GM23338 (cell line): ENCODE results near the gene ABR. TPM values are rescaled to one million over a fixed set of nuclear protein-coding genes. Genes with fewer than 3 reads are reported as not detected.

Experiments
- ATAC-seq: fragments of 200-7000 bp; cut with Tn5 transposase; 3 replicates; pipeline ENCODE4 v1.9.1; 2020
- DNase-seq: peaks from one replicate; pipeline ENCODE4 v3.0.0-alpha.2; 2015; ENCODE audit warnings: low spot score
- H2AFZ ChIP-seq: fragments of 200-600 bp; sonication (generic); 2 replicates; pipeline ENCODE4 v1.8.0; 2016; ENCODE audit warnings: antibody characterized with exemption, mild to moderate bottlenecking, moderate library complexity
- H3F3A ChIP-seq: fragments of 200-600 bp; sonication (generic); replicated peaks from 2 replicates; pipeline ENCODE4 v1.8.0; 2017; ENCODE audit warnings: antibody characterized with exemption, mixed run types, low read depth
- H3K27ac ChIP-seq: fragments of 200-600 bp; sonication (generic); 2 replicates; pipeline ENCODE4 v1.6.1; 2016; ENCODE audit warnings: low read depth
- H3K27me3 ChIP-seq: fragments of 200-600 bp; sonication (generic); 2 replicates; pipeline ENCODE4 v1.8.0; 2016; ENCODE audit warnings: mild to moderate bottlenecking, mixed run types, moderate library complexity; ENCODE audit not compliant: insufficient read depth
- H3K36me3 ChIP-seq: fragments of 200-600 bp; sonication (generic); 2 replicates; pipeline ENCODE4 v1.8.0; 2016; ENCODE audit warnings: mild to moderate bottlenecking; ENCODE audit not compliant: insufficient read depth
- H3K4me1 ChIP-seq: fragments of 200-600 bp; sonication (generic); 2 replicates; pipeline ENCODE4 v1.8.0; 2016; ENCODE audit warnings: mild to moderate bottlenecking, moderate library complexity; ENCODE audit not compliant: insufficient read depth
- H3K4me2 ChIP-seq: fragments of 200-600 bp; sonication (generic); 2 replicates; pipeline ENCODE4 v1.7.1; 2017; ENCODE audit warnings: mixed run types
- H3K4me3 ChIP-seq: fragments of 200-600 bp; sonication (generic); 2 replicates; pipeline ENCODE4 v1.6.1; 2016; ENCODE audit warnings: mixed run types
- H3K79me2 ChIP-seq: fragments of 200-600 bp; sonication (generic); replicated peaks from 2 replicates; pipeline ENCODE4 v1.8.0; 2017; ENCODE audit warnings: mild to moderate bottlenecking; ENCODE audit not compliant: insufficient read depth
- H3K9me2 ChIP-seq: fragments of 200-600 bp; sonication (generic); 2 replicates; pipeline ENCODE4 v1.8.0; 2017; ENCODE audit not compliant: insufficient read depth
- H4K20me1 ChIP-seq: fragments of 200-600 bp; sonication (generic); replicated peaks from 2 replicates; pipeline ENCODE4 v1.8.0; 2017; ENCODE audit warnings: mild to moderate bottlenecking; ENCODE audit not compliant: insufficient read depth
- H3K27ac Mint-ChIP-seq: 2 replicates; pipeline ENCODE4 v1.8.0; 2020; ENCODE audit warnings: inconsistent platforms, mild to moderate bottlenecking, moderate library complexity, mixed read lengths
- H3K27me3 Mint-ChIP-seq: 3 replicates; pipeline ENCODE4 v1.8.0; 2022; ENCODE audit warnings: low read depth, mild to moderate bottlenecking, moderate library complexity, mixed read lengths, inconsistent platforms; ENCODE audit not compliant: insufficient read depth, poor library complexity
- H3K36me3 Mint-ChIP-seq: 3 replicates; pipeline ENCODE4 v1.8.0; 2021; ENCODE audit warnings: low read depth, mild to moderate bottlenecking, inconsistent platforms, moderate library complexity, mixed read lengths
- H3K4me1 Mint-ChIP-seq: 3 replicates; pipeline ENCODE4 v1.8.0; 2020; ENCODE audit warnings: mild to moderate bottlenecking, inconsistent platforms, mixed read lengths
- H3K4me3 Mint-ChIP-seq: 3 replicates; pipeline ENCODE4 v1.8.0; 2021; ENCODE audit warnings: moderate library complexity, mild to moderate bottlenecking, inconsistent platforms, mixed read lengths
- H3K9me3 Mint-ChIP-seq: 3 replicates; pipeline ENCODE4 v1.8.0; 2020; ENCODE audit warnings: moderate library complexity, mild to moderate bottlenecking, inconsistent platforms, mixed read lengths
- CREB1 ChIP-seq: fragments of 250-450 bp; sonication (Bioruptor Pico); IDR thresholded peaks from 2 replicates; pipeline ENCODE4 v1.5.0; 2020; ENCODE audit warnings: low read depth, mild to moderate bottlenecking, moderate library complexity
- CTCF ChIP-seq, 2 experiments: fragments of 200-600 bp in 1 of 2; sonication (generic) in 1 of 2; conservative IDR thresholded peaks; 2 replicates each; pipeline versions ENCODE4 v1.5.1 to v1.6.1; 2016 to 2017; ENCODE audit warnings: antibody characterized with exemption in 2 of 2, low read depth in 2 of 2, mild to moderate bottlenecking in 2 of 2, moderate library complexity in 1 of 2
- ETS1 ChIP-seq: IDR thresholded peaks from 2 replicates; pipeline ENCODE4 v1.6.1; 2016; ENCODE audit warnings: antibody characterized with exemption
- EZH2 ChIP-seq: fragments of 200-600 bp; sonication (generic); IDR thresholded peaks from one replicate; pipeline ENCODE4 v1.8.0; 2017; ENCODE audit warnings: antibody characterized with exemption, mild to moderate bottlenecking, low read depth; ENCODE audit not compliant: unreplicated experiment
- EZH2phosphoT487 ChIP-seq: fragments of 200-600 bp; sonication (generic); IDR thresholded peaks from one replicate; pipeline ENCODE4 v1.8.1; 2018; ENCODE audit warnings: antibody characterized with exemption; ENCODE audit not compliant: unreplicated experiment
- JUNB ChIP-seq: IDR thresholded peaks from one replicate; pipeline ENCODE4 v1.6.1; 2016; ENCODE audit warnings: antibody characterized with exemption; ENCODE audit not compliant: unreplicated experiment
- NANOG ChIP-seq: IDR thresholded peaks from 2 replicates; pipeline ENCODE4 v1.6.1; 2016; ENCODE audit warnings: antibody characterized with exemption, borderline replicate concordance
- POLR2AphosphoS5 ChIP-seq: IDR thresholded peaks from 2 replicates; pipeline ENCODE4 v1.6.1; 2016; ENCODE audit warnings: antibody characterized with exemption, low read depth
- REST ChIP-seq: IDR thresholded peaks from one replicate; pipeline ENCODE4 v1.6.1; 2018; ENCODE audit warnings: antibody characterized with exemption; ENCODE audit not compliant: unreplicated experiment
- STAT1 ChIP-seq: IDR thresholded peaks from one replicate; pipeline ENCODE4 v1.6.1; 2016; ENCODE audit warnings: antibody characterized with exemption; ENCODE audit not compliant: unreplicated experiment
- ZNF114 ChIP-seq: fragments of 250-450 bp; sonication (Bioruptor Pico); IDR thresholded peaks from 2 replicates; pipeline ENCODE4 v1.5.0; 2020; ENCODE audit warnings: mild to moderate bottlenecking, moderate library complexity
- ZNF331 ChIP-seq: fragments of 250-450 bp; sonication (Bioruptor Pico); IDR thresholded peaks from 2 replicates; pipeline ENCODE4 v1.5.0; 2020; ENCODE audit warnings: low read depth, mild to moderate bottlenecking, moderate library complexity
- ZNF462 ChIP-seq: fragments of 250-450 bp; sonication (Bioruptor Pico); IDR thresholded peaks from 2 replicates; pipeline ENCODE4 v1.5.0; 2020; ENCODE audit warnings: mild to moderate bottlenecking, moderate library complexity
- polyA plus RNA-seq: library from polyadenylated mRNA; unstranded; fragments of >200 nt; fragmentation: Nextera tagmentation; extraction: Ambion mirVana; gene quantifications from 2 replicates; pipeline ENCODE4 v1.2.1, GENCODE V29; 2016
- total RNA-seq: library from RNA; depleted of rRNA; stranded (reverse); fragments of >200 nt; shearing (Covaris generic); gene quantifications from 2 replicates; pipeline ENCODE4 v1.2.3, GENCODE V29; 2014

Gene ABR
- total and polyA plus RNA-seq, 2 experiments from 2014 or later = 15.0 to 27.7 TPM

- no peak for ATAC-seq
- H4K20me1 ChIP-seq = no peaks in the 10 kb centered on the region
- H3K27ac ChIP-seq = no peak overlapping the region
- TF ChIP-seq CTCF (conservative IDR thresholded peaks at IDR 0.05; ENCODE audit: low read depth in 2 of 2) = no peak
- TF ChIP-seq JUNB = no peak
- TF ChIP-seq EZH2 = no peak
- TF ChIP-seq ETS1 = no peak
- TF ChIP-seq ZNF462 = no peak
- TF ChIP-seq NANOG = no peak
- TF ChIP-seq CREB1 (CRISPR knock-in tag) = no peak
- TF ChIP-seq ZNF114 (CRISPR knock-in tag) = no peak
- no peak for TF ChIP-seq POLR2AphosphoS5
- TF ChIP-seq REST = no peak
- no peak for TF ChIP-seq ZNF331 (CRISPR knock-in tag)
- no peak for TF ChIP-seq EZH2phosphoT487
- TF ChIP-seq STAT1 = no peak
- no peak overlapping the region for H3K27ac Mint-ChIP-seq
- no peaks in the 10 kb centered on the region for H3K9me2 ChIP-seq
- no peaks in the 10 kb centered on the region for H3K36me3 ChIP-seq
- H3K4me1 Mint-ChIP-seq = peaks cover 33% of the 10 kb centered on the region
- peaks cover 16% of the 10 kb centered on the region for H3K27me3 Mint-ChIP-seq
- no peaks in the 10 kb centered on the region for H3K27me3 ChIP-seq
- no peak overlapping the region for H3K4me3 ChIP-seq
- H2AFZ ChIP-seq = no peak overlapping the region
- H3K36me3 Mint-ChIP-seq = peaks cover 2% of the 10 kb centered on the region; the same call in 1 of the 3 replicates
- H3K9me3 Mint-ChIP-seq = no peaks in the 10 kb centered on the region; the same call in 2 of the 3 replicates
- no peak overlapping the region for H3K4me3 Mint-ChIP-seq
- DNase-seq = no peak
- H3F3A ChIP-seq = no peaks in the 10 kb centered on the region
- H3K79me2 ChIP-seq = no peaks in the 10 kb centered on the region
- H3K4me1 ChIP-seq = peaks cover 15% of the 10 kb centered on the region; the same call in 1 of the 2 replicates
- H3K4me2 ChIP-seq = no peak overlapping the region
Measured at GRCh38 chr17:1076299-1076981, 103.3 kb downstream of the ABR start.
